HG03045 (cell line): ENCODE results near the gene IL19.
"Not testable (repeated sequence)": the region's sequence is repeated elsewhere in the genome, so short reads cannot be mapped to it uniquely, and the experiment has no call there.

ENCODE experiments used
- ATAC-seq: cut with Tn5 transposase; IDR thresholded peaks from one replicate; pipeline ENCODE4 v1.9.1; 2021; ENCODE audit warnings: mild to moderate bottlenecking, moderate library complexity; ENCODE audit not compliant: unreplicated experiment

The IL19 gene

DNA sequence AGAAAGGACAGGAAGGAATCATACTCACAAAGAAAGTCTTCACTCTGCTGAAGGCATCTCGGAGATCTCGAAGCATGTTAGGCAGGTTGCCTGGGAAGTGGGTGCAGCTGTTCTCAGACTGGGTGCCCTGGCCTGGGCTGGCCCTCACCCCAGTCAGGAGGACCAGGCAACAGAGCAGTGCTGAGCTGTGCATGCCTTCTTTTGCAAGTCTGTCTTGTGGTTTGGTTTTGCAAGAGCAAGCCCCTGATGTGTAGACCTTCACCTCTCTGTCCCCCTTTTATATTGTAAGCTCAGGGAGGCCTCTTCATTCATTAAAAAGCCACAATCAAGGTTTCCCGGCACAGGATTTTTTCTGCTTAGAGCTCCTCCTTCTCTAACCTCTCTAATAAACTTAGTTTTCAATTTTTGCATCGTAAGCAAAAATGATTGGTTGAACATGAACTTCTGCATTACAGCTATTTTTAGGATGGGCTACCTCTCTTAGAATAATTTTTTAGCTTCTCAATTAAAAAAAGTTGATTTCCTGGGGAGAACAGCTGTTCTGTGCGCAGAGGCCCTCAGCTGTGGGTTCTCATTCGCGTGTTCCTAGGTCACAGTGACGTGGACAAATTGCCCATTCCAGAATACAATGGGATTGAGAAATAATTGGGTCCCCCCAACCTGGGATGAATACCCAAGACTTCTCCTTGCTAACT is 1.8 kb downstream of the IL19 start, which contains the start of gene IL10:
IL10 (minus strand) TSS at position 252 of the 695 bp plus-strand sequence; CDS start at position 193, 59 bp downstream.
- no peak for ATAC-seq

DNA sequence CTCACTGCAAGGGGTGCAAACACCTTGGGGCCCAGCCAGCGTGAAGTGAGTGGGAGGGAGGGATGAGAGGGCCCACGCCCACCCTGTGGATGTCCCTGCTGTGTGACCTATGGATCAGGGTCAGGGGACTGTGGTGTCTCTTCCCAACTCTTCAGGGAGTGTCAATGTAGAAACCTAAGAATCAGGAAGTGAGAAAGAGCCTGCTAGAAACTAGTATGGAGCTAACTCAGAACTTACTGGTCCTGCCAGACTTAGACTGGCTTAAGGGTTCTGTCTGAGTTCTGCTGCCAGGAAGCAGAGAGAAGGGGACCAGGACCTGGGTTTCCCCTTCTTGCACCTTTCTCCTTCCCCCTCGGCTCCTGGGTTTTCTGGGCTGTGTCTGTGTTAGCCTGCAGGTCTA is 3.5 kb downstream of the IL19 start:
- ATAC-seq: no peak

DNA sequence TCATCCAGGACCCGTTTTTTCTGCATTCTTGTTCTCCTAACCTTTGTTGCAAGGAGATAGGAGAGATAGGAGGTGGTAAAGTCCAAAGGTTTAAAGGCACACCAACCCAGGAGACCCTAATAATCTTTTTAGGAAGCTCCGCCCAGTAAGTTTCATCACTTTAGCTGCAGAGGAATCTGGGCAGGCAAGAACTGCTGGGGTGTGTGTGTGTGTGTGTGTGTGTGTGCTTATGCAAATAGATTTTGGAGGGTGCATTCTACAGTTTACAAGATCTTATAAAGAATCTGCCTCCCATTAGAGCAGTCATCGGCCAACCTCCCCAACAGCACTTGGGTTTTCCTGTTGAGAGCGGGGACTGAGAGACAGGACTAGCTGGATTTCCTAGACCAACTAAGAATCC is 5.7 kb downstream of the IL19 start:
- ATAC-seq: no peak

DNA sequence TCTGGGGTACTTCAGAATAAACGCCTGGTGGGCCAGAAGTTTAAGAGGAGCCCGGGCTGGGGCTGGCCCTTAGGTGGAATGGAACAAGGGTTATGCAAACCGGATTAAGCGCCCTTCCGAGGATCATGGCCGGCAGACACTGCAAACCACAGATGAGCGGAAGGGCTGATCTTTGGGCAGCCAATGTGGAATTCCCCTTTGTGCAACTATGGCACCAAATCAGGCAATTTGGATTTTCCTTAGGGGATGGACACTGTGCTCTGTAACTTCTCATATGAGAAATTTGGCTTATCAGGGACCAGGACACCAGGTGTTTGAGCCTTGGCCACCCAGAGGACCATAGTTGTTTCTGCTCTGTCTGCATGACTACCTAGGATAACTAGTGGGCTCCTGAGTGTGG is 7.5 kb downstream of the IL19 start:
- no peak for ATAC-seq

DNA sequence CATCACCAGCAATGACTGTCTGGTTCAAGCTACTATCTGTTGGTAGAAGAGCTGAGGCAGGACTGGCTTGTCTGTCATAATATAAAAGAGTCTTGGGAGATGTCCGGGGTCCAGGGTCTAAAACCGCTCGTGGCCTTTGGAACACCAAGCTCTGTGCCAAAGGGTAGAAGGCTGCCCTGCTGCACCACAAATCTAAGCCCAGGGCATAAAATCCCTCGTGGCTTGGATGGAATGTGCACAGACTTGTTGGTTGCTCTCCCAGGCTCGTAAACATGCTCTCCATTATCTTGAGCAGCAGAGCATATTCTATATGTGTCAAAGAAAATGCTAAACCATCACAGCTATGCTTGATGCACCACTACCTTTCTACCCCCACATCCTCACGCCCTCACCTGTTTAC is 8.3 kb downstream of the IL19 start:
- ATAC-seq: not testable (repeated sequence)

DNA sequence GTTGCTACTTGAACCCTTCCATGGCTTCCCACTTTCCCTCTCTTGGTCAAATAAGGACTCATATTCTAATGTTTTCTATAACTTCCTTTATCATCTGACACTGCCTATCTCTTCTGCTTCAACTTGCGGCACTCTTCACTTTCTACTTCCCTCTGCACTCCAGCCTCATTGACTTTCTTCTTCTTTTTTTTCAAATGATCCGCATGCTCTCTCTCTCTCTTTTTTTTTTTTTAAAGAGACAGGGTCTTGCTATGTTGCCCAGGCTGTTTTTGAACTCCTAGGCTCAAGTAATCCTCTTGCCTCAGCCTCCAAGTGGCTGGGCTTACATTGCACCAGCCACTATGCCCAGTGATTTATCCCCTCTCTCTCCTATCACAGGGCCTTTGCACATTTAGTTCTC is 9.1 kb downstream of the IL19 start:
- no peak for ATAC-seq

DNA sequence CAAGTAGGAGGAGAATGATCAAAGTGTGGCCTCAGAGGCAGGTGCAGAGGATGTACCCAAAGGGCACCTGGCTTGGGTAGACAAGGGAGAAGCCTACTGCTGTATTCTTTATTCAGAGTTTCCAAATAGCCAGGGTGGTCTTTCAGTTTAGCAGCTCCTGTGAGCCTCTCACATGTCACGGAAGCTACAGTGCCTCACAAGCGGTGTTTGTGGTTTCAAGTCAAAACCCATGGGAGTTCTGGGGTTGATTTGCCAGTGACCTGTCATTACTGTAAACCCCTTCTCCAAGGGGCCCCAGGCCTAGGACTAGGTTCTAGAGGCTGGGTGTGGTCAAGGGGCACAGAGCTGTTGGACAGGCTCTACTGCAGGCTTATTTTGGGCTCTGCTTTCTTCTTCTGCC is 11.9 kb downstream of the IL19 start:
- ATAC-seq: peak; percentile 47

DNA sequence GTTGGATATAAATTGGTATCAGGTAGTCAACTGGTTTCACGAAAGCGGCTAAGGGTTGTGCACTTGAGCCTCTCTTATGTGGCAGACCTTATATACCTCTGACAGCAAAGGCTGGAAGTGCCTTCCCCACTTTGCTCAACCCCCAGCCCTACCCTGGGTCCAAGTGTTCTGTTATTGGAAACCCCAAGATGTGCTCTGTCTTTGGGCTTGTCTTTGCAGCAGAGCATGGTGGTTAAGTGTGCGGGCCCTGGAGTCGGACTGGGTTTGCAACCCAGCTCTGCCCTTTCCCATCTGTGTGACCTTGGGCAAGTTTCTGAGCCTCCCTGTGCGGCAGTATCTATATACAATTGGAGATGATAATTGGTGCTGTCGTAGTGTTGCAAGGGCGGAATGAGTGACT is 12.9 kb downstream of the IL19 start:
- ATAC-seq: no peak

DNA sequence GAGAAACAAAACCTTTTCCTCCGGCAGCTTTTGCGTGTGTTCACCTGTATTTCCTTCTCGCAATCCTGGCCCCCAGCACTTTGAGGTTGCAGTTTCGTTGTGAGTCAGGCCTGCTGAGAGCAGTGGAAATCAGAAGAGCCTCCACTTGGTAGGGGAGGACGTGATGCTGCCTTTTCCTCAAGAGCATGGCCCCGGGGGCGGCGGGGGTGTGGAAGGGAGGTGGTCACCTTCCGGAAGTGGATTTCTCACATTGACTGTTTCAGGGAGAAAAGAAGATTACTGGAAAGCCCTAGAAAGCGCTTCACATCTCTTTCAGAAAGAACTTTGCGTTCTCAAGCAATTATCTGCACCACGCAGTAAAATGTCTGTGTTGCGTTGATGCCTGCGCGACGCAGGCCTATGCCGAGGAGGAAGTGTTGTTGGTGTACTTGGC is 13.9 kb downstream of the IL19 start:
- ATAC-seq: peak; percentile 63

DNA sequence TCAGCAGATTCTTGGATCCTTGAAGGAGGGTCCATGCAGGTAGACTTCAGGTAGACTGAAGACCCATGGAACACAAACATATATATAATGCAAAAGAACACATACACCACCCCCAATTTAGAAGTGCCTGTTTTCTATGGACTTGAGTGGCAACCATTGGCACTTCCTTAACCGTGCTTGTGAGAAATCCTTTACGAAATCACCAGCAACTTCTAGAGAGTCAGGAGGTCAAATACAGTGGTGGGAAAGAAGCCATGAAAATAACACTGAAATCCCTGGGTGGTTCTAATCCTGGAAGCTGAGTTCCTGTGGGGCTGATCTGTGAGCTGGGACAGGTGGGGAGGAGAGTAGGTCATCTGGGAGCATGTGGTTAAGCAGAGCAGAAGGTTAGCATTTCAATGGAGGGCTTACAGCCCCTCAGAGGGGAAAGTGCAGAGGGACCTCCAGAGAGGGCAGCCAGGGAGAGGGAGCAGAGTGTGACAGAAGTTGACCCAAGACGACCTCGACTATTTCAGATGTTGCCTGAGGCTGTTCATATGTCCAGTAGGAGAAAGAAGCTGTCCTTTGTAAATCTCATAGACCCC is 14.7 kb downstream of the IL19 start:
- ATAC-seq: no peak

DNA sequence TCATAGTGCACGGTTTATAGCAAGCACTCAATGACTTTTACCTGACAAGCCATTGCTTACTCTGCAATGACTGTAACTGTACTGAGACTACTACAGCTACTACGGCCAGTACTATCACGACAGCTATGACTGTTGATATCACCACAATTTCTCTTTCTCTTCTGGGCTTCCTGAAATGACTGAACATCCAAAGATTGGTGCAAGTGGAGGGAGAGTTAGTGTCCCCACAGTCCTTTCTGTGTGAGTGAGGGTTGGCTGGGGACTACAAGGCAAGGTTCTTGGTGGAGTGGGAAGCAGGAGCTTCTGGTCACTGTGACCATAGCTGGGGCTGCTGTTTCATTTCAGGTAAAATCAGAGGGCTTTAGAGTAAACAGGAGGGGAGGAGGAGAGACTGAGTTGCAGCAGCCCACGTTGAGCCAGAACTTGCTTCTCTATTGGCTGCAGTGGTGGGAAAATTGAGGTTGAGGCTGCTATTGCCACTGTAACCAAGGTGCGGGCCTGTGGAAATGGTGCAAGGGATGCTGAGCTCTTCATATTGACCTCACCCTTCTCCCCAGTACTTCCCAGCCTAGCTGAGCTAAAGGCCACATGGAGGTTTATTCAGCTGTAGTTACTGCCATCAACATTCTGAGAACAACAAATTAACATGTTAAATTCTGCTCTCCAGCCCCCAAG is 15.8 kb downstream of the IL19 start:
- no peak for ATAC-seq

DNA sequence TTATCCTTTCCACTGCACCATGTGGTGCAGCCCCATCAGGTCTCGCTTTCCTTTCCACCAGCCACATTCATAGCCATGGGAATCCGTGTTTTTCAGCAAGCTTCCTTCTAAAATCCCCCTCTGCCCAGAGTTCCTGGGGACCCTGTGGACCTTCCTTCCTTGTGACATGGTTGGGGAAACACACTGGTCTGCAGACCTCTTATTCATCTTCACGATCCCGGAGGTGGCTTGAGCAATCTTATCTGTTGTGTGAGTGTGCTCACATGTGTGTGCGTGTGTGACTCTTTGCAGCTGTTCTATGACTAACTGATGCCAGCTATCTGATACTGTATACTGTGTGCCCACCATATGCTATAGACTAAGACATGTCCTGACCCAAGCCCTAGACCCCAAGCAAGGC is 17.3 kb downstream of the IL19 start:
- no peak for ATAC-seq

DNA sequence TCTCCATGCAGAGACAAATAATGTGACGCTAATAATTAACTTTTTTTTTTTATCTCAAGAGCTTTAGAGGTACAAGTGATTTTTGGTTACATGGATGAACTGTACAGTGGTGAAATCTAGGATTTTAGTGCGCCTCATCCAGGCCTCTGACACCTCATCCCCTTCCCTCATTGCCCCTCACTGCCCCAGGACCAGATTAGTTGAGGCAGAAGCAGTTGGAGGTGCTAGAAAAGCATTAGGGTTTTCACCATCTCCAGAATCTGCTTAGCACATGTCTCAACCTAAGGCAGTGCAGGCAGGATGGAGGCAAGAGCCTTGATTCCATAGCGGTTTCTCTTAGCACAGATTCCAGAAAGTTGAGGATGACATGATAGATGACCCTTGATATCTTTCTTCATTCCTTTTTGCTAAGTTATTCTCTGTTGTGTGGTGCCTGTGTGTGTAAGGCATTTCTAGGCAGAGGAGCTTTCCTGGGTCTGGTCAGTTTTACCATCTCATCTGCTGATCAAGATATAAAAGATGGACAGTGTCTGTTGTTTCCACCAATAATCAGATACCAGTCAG is 18.0 kb downstream of the IL19 start:
- no peak for ATAC-seq

DNA sequence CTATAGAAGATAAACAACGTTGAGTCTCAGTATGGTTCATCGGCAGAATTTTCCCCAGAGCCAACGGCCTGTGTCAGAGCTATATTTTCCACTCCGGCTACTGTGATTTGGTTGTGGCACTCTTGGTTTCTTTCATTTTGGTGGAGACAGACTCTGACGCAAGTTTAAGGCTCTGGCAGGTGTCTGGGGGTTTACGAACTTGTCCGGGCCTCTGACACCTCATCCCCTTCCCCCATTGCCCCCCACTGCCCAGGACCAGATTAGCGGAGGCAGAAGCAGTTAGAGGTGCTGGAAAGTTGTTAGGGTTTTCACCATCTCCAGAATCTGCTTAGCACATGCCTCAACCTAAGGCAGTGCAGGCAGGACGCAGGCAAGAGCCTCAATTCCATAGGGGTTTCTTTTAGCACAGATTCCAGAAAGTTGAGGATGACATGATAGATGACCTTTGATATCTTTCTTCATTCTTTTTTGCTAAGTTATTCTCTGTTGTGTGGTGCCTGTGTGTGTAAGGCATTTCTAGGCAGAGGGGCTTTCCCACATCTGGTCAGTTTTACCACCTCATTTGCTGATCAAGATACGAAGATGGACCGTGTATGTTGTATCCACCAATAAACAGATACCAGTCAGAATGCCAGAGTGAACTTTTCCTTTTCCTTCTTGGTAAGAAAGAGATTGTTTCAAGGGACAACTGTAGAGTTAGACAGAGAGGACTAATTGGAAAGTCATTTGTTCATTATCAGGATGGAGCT is 20.1 kb downstream of the IL19 start:
- no peak for ATAC-seq

DNA sequence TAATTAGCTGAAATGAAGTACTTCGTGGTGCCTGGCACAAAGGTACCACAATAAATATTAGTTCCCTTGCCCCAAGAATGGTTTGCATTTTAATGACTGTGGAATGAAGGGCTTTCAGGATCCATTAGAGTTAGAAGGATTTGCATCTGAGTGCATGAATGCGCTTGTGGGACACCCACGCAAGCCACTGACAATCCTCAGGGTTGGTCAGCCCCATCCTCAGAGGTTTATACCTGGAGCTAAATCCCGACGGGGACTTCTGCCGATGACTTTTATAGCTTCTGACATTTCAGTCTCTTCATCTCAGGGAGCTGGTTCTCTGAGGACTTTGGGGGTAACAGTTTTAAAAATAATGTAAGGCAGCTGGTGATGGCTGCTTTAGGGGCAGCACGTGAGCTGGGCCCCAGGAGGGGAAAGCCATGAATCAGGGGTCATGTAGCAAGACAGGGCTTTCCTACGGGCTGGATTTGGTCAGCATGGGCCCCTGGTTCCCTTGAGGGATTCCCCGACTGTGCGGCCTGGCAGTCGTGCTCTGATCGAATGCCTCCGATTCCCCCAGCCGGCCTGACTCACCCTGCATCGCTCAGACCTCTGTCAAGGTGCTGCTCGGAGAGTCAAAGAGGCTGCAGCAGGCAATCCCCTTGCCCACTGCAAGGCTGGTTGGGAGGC is 22.5 kb downstream of the IL19 start:
- peak; percentile 66 for ATAC-seq

DNA sequence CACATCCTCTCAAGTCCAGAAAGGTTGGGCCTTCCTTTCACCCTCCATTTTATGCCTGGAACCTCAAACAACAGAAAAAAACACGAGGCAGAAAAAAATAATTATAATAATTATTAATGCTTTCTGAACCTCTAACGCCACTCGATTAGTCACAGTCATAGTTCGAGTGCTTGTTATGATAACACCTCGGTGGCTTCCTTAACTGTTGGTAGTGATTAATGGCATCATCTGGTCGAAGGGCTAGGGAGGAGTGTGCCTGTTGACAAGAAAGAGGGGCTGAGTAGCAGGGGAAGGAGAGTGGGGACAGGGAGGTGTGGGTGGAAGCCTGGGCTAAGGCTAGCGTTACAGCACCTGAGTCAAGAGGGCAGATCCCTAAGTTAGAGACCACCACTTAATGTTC is 23.0 kb downstream of the IL19 start:
- ATAC-seq: no peak

DNA sequence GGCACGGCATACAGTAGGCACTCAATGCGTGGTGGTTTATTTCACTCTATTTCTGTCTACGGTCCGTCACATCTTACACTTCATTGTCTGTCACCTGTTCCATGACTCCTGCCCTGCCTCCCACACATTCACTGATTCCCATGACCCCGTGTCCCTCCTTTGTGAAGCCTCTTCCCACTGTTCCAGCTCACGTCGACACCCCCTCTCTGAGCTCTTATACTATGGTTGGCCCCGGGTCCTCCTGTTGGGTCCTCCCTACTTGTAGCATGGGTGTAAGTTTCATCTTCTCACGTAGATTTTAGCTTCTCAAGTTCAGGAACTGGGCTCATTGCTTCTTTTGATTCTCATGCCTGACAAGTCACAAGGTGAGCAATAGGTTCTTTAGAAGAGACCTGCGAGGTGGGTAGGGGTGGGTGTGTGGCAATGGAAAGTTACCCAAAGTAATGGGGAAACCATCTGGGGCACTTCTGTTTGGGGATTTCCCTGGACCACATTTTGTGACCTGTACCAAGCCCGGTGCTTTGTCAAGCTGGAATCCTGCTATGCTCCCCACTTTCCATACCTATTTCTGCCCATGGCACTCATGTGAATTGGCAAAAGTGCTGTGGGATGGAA is 23.8 kb downstream of the IL19 start:
- no peak for ATAC-seq

DNA sequence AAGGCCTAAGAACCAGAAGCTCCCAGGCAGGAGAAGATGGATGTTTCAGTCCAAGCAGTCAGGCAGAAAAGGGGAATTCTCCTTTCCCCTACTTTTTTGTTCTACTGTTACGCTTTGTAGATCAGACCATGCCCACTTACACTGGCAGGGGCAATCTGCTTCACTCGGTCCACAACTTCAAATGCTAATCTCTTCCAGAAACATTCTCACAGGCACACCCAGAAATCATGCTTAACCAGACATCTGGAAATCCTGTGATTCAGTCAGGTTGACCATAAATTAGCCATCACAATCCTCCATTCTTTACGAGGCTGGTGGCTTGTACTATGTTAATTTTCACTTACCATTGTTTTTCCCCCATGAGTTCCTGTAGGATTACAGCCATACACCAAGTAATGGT is 25.5 kb downstream of the IL19 start:
- no peak for ATAC-seq

DNA sequence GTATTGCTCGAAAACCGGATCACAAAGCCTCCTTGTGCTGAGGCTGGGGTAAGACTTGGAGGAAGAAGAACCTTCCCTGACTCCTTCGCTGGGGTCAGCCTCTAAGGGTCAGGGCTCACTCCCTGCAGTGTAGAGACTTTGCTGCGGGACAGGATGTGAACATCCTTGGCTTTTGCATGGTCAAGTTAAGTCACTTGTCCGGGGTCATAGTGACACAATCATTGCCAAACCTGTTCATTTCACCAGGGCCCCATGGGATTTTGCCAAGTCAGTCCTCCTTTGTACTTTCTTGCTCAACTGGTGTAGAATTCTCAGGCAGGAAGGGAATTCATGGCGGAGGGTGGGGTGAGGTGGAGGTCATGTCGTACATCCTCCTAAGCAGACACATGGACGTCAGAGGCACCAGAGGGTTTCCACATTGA is 26.4 kb downstream of the IL19 start:
- ATAC-seq: no peak
